Amniotic epithelial cell (primary cell): Measurements from ENCODE around the gene SMARCE1.

Experiments used
- DNase-seq: peaks from one replicate; pipeline ENCODE4 v3.0.0-alpha.2; 2010; ENCODE audit warnings: low read depth

SMARCE1 gene

DNA sequence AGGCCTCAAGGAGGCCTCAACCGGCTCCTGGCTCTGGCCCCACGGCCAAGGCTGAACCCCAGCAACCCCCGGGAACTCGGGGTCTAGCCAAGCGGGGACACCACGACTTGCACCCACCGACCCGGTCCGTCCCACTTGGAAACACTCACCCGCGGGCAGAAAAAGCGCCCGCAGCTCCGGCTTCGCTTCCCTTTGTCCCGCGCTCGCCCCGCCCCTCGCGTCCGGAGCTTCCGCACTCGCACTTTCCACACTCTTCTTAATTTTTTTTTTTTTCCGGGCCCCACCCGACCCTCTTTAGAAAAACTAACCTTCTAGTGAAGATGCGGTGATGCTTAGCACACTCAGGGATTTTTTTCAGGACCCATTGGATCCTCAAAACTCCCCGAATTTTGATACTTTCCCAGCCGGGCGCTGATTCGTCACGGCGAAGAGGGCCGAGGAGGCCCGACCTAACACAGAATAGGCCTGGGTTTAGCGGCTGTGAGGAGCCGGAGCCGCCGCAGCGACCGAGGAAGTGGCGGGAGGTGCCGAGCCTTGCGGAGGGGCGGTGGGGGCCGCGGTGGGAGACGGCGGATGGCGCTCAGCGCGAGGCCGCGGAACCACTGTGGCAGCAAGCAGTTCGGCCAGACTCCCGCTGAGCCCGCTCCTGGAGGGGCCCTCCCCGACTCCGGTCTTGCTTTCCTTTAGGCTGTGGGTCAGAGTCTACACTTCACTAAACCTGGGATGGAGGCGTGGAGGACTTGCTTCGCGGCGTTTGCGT lies at the start of gene SMARCE1:
TSS of gene SMARCE1 (minus strand) at position 195 of the 760 bp plus-strand sequence. CDS start 2,016 bp downstream, outside the sequence.
- DNase-seq, result peak; percentile 75

DNA sequence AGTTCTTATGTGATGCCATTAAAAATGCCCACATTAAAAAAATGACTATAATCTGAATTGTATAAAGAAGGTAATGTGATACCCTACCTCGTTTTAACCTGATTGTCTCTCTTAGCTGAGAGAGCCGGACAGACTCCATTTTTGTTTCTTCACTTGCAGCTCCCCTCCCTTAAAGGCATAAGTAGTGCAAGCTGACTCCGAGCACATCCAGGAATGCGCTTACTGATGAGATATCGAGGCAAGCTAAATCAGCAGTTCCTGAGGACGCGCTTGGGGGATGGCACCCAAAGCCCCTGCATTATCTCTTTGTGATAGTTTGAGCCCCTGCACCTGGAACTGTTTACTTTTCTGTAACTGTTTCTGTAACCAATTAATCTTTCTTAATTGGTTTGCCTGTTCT lies 49.7 kb upstream of the SMARCE1 start:
- DNase-seq, result no peak

DNA sequence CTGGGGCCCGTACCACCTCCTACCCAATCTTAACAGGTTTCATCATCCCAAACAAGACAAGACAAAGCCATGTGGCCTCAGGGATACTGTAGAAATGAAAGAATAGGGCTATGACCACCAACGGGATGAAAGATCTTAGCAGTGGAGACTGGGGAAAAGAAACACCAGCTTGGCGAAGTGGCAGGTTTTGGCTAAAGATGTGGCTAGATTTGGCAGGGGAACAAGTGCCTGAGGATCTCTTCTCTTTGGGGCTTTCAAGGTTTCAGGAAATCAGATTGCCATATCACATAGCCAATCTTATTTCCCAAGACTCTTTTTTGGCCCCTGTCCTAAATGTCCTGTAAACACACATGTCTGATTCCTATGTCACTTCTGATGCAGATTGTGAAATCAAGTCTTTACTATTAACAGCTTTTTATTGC lies 49.0 kb upstream of the SMARCE1 start:
- no peak for DNase-seq

DNA sequence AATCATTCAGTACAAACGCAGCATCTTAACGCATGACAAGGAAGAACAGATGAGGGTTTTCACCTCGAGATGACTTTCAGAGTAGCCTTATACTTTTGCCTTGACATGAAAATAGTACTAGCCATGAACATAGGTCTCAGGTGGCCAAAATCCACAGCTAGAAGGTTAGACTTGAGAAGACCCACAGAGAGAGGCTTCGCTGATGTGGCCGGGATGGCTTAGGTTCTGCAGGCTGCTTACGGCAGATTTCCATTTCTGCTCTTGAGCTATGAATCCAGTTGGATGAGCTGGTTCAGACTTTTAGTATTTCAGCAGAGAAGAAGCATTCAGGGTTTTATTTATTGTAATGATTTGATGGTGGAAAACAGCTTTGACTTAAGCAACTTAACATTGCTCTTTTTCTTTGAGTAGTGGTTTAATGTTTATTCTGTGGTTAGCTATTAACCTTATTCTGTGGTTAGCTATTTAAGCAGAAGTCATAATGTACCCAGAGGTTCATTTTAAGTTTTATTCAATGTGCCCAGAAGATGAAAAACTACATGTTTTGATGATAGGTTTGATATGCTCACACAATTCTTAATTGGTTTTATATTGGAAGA lies 48.4 kb upstream of the SMARCE1 start:
- DNase-seq, result no peak

DNA sequence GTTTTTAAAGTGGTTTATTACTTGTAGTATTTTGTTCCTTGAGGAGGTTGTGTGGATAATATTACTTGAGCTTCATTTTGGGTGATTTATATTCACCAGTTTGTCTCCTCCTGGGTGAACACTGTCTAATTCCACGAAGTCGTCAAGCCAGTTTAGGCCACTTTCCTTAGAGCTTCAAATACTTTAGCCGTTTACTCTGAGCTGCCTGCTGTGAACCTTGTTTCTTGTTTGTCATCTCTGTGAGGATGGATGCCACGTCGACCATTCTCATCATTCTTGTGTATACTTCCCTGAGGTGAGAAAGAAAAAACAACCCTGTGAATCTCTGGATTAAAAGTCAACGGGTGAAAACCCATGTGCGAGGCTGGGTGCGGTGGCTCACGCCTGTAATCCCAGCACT lies 47.0 kb upstream of the SMARCE1 start:
- DNase-seq, result no peak

DNA sequence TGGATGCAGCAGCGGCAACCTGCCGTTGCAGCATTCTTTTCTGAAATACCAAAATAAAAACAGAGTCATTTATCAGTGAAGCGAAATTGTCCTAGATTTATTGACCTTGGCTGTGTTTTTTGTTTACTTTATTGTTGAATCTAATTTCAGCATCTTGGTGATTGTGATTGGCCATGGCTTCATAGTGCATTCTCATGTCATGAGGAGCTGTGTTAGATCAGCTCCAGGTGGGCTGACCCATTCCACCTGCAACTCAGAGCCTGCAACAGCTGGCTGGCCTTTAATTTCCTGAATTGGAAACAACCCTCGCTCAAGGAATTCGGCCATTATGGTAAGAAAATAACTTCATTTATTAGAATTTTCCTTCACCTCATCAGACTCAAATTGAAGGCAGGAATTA lies 39.5 kb upstream of the SMARCE1 start:
- DNase-seq, result no peak

DNA sequence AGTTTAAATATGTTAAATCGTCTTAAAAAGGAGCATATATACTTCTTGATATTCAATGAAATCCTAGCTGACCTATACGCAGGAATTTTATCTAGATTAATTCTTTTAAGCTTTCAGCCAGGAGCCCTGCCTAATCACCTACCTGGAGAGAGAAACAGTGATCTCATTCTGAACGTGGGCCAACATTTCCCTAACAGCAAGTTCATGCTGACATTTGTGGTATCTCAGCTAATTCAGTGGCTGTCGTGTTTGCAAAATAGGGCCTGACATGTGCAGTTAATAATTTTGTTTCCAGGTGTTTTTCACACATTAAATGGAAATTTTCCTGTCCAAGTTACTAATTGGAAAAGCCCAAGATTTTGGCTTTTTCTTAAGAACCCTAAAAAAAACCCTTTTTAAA lies 38.6 kb upstream of the SMARCE1 start:
- DNase-seq, result no peak

DNA sequence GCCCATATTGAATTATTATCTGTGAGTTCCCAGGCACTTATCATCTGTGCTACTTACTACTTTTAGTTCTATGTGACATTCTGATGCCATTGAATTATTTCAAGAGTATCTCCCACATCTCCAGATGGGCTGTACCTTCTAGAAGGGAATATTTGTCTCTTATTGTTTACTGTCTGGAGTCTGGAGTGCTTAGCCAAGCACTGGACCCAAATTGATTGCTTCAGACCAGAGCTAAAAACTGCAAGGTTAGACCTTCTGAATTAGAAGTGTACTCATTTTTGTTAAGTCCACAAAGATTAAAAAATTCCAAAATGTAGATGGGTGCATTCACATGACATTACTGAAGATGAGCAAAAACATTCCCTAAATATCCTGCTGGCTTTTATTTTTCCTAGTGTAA lies 33.4 kb upstream of the SMARCE1 start:
- no peak for DNase-seq

DNA sequence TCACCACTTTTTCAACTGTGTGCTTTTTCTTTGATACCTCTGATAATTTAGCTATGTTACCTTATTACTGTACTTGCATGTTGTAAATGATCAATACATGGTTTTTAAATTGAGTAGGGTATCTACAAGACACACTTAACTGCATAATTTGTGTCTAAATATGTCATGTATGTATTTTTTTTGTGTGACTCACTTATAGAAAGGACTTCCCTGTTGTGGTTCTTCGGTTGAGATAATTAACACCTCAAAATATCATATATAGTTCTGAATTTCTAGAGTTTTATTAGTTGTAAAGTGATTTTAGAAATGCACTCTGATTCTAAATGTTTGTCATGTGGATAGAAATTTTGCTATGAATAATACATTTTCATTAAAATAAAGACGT lies 31.9 kb upstream of the SMARCE1 start:
- DNase-seq, result no peak

DNA sequence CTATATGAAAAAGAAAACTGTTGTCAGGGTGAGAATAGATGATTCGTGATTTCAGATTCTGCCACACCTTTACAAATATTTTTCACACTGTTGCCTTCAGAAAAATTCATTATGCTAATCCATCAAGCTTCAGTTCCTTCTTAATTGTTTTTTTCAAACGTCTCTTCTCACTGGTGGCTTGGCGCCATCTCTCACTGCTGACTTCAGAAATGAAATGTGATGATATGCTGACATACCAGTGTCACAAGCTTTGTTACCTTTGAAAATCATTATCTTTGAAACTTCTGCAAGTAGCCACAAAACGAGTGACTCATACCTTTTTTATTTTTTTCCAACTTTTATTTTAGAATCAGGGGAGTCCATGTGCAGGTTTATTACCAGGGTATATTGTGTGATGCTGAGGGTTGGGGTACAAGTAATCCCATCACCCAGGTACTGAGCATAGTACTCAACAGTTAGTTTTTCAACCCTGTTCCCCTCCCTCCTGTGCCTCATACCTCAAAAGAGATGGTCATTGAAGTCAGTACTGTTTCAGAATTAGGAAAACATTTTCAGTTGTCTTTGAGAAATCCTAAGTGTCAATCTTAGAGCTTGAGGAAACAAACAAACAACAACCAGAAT lies 31.4 kb upstream of the SMARCE1 start:
- no peak for DNase-seq

DNA sequence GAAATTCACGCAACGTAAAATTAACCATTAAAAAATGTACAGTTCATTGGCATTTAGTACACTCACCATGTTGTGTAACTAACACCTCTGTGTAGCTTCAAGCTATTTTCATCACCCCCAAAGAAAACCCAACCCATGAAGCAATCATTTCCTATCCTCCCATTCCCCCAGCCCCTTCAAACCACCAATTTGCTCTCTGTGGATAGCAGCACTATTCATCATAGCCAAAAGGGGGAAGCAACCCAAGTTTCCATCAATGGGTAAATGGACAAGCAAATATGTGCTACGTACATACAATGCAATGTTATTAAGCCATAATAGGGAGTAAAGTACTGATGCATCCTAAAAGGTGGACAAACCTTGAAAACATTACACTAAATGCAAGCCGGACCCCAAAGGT lies 28.3 kb upstream of the SMARCE1 start:
- DNase-seq, result no peak

DNA sequence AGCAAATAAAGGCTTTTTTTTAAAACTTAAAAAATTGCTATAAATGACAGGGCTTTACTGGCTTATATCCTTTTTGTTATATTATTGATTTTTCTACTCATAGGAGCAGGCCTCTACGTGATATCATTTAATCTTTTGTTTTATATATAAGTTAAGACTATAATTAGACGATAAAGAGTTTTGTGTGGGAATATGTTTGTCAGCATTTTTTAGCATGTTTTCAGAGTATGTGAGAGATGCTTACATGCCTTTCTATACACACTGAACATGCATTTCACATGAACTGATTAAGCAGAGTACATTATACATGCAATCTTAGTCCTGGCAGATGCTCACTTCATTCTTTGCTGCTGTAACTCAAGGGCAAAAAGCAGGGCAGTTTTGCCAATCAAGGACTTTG lies 25.0 kb upstream of the SMARCE1 start:
- DNase-seq, result no peak

DNA sequence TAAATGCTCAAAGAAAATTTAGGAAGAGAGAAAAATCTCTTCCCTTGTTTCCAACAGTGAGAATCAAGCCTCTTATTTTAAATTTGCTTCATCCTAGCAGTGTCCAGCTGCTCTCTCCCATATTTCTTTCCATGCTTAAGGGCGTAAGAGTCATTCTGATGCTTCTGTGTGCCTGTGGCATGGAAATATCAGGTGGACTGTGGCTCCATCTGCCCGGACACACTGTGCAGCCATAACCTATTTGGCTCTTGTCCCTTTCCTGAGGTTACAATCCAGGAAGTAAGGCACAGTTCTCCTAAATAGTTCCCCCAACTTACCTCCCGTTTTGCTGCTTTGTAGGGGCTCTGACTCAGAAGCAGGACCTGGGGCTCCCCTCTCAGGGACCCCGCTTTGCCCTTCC lies 23.7 kb upstream of the SMARCE1 start:
- DNase-seq, result no peak

DNA sequence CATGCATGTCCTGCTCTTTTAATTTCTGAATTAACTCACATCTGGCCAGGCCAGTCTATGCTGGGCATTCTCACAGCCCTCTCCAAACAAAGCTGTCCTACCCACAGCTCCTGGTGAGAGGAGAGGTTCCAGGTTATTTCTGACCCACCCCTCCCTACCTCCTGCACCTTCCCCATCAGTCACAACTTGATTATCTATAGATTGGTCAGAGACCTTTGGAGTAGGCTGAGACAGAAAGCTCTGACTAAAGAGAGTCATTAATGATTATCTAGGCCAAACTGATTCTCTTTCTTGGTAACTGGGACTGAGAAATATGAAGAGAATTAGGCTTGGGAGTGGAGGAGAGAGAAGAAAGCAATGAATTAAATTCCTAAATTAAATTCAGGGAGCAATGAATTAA lies 18.7 kb upstream of the SMARCE1 start:
- DNase-seq, result no peak

DNA sequence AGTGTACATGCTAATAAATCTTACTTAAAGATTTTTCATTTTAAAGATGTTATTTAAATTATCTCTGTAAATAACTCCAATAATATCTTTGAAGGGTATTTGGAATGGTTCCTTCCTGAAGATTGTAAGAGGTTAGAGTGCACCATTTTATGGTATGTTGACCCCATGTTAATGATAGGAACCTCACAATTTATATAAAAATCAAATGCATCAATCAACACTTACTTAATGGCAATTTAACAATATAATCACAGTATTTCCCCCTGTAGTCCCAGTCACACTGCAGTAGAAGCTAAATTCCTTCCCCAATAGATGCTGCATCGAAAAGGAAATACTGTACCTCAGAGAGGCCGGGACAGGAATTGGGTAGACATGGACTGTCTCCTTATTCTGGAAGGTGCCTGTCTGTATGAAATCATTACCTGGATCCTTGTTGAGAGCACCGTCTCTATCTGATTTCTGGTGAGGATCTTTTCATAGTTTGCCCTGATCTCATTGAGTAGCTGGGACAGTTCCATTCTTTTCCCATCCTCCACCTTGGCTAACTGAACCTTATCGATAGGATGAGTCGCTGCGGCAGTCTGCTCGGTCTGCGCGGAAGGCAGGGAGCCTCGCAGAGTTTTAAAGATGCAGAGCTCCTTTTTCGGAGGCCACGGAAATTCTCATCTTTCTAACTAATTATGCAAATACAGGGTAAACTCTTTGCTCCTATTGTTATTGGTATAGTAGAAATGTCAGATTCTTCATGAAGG lies 17.1 kb upstream of the SMARCE1 start, which contains the start of gene KRT222:
TSS of gene KRT222 (minus strand) at position 596 of the 752 bp plus-strand sequence. CDS start at position 518, 78 bp downstream.
- DNase-seq, result no peak

DNA sequence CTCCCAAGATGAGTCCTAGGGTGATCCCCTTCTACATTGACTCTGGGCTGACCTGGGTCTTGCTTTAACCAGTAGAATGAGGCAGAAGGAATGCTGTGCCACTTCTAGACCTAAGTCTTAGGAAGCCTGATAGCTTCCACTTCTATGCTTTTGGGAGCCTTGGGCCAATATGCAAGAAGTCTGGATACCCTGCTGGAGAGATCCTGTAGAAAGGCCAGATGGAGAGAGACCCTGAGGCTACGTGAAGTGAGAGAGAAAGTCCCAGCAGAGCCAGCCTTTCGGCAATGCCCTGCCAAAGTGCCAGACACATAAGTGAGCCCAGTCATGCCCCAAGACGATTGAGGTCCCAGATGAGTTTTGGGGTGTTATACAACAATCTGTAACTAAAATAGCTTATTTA lies 15.6 kb upstream of the SMARCE1 start:
- DNase-seq, result no peak

DNA sequence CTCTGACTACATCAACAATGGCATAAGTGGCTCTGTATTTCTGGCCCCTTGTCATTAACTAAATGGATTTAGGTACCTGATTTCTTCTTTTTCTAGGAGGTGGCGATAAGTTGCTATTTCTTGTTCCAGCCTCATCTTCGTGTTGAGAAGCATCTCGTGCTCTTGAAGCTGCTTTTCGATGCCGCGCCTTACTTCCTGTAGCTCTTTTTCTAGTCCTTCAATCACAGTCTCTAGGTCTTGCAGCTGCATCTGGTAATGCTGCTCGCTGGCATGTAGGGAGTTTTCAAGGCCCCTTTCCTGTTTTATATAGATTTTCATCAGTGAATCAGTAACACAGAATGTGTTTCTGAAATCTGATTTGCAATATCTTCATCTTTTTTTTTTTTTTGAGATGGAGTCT lies 12.3 kb upstream of the SMARCE1 start:
- no peak for DNase-seq

DNA sequence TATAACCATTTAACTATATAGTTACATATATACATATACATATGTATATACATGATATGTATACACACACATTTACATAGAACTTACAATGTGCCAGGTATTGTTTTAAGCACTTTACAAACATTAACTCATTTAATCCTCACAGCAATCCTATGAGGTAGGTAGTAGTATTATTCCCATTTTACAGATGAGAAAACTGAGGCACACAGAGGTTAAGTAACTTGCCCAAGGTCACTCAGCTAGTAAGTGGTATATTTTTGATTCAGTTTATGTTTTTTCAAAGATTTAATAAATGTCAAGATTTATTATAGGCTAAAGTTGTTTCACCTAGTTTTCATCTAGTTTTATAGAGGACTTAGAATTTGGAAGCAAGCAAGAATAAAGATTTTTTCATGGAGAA lies 10.8 kb upstream of the SMARCE1 start:
- DNase-seq, result no peak

DNA sequence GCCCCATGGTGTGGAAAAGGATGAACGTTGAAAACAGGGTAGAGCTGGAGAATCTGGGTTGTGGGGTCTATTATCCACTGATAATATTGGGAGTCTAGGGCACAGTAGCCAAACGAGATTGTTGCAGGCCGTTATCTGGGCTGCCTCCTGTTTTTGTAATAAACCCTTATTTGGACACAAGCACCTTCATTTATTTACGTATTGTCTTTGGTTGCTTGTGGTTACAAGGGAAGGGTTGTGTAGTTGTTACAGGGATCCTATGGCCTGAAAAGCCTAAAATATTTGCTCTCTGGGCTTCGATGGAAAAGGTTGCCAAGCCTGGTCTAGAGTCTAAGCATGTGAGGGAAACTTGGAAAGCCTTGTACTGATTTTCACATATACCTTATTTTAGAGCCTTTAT lies 4.3 kb upstream of the SMARCE1 start:
- DNase-seq, result no peak

DNA sequence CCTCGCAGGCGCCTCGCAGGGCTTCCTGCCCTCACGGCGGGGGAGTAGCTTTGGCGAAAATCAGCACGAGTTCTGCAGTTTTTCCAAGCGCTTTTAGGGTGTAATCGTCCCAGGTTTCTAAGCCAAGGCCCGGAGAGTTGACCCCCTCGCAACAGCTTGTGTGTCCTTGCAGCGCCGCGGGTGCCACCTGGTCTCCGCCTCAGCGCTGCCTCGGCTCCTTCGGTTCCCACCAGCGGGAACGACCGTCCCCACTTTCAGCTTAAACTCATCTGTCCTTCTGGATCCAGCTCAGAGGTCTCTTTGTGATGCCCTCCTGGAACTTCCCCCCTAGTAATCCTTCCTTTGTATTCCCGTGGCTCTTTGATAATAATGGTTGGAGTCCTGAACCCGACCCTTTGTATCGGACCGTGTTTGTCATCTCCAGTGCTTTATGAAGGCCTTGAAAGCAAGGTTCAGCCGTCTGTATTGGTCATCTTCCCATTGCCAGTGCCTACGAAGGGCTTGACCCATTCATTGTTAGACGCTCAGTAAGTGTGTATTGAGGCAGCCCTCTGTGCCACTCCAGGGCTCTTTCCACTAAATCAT lies 858 bp upstream of the SMARCE1 start:
- DNase-seq, result peak; percentile 21

DNA sequence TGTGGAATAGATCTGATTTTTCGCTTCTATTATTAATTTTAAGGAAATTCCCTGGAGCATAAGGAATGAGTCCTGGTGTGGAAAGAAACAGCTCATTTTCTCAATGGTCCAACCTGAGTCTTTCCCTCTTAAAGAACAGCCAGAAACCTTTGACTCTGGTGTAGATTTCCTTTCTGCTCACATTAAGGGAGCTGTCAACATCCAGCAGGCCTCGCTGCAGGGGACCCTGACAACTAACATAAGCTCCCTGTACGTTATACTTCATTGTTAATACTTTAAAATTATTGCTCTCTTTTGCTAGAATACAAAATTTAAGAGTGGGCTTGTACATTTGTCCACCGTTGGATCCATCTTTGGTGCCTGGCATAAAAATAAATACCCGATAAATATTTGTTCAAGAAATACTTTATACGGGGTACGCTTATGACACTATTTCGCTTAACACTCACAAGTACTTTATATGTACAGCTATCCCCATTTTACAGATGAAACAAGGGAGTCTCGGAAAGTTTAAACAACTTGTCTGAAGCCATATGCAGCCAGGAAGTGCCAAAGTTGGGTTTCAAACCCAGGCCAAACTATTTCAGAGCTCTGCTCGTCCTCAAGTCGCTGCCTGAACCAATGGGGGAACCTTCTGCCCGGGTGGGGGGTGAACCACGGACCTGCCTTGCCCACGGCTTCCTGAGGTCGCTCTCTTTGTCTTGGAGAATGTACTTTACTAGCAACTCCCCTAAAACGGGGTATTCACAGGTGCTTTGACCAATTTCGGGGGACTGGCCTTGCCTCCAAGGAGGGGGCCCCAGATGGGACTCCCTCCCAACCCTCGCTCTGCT lies 611 bp downstream of the SMARCE1 start:
- peak; percentile 44 for DNase-seq
